Left lung (tissue), 10 donors: ENCODE measurements around the gene ZHX3. TPM values are rescaled to one million over a fixed set of nuclear protein-coding genes. Genes with fewer than 3 reads are reported as not detected.

Experiments used
- ATAC-seq: fragments of 200-7000 bp; cut with Tn5 transposase; one replicate; pipeline ENCODE4 v1.9.1; 2020; ENCODE audit warnings: moderate library complexity
- DNase-seq, 4 donors: peaks; one replicate each; pipeline ENCODE4 v3.0.0-alpha.2; 2013 to 2020
- H3K27ac ChIP-seq, 2 donors: fragments of 200-600 bp; sonication (generic) in 1 of 2; one replicate each; pipeline versions ENCODE4 v1.5.0 to v1.8.0; 2020 to 2021
- H3K27me3 ChIP-seq, 2 donors: fragments of 200-600 bp; sonication (generic) in 1 of 2; one replicate each; pipeline versions ENCODE4 v1.5.0 to v1.8.0; 2020 to 2021
- H3K36me3 ChIP-seq, 2 donors: fragments of 200-600 bp; sonication (generic) in 1 of 2; one replicate each; pipeline versions ENCODE4 v1.5.0 to v1.8.0; 2020 to 2021
- H3K4me1 ChIP-seq, 2 donors: fragments of 200-600 bp; one replicate each; pipeline ENCODE4 v1.8.0; 2021
- H3K4me3 ChIP-seq, 2 donors: fragments of 200-600 bp; sonication (generic) in 1 of 2; one replicate each; pipeline versions ENCODE4 v1.5.0 to v1.8.0; 2020 to 2021; ENCODE audit warnings: mild to moderate bottlenecking in 1 of 2
- H3K9me3 ChIP-seq, 2 donors: fragments of 200-600 bp; sonication (generic) in 1 of 2; one replicate each; pipeline versions ENCODE4 v1.5.0 to v1.8.0; 2020 to 2021
- CTCF ChIP-seq, 2 donors: fragments of 200-600 bp; sonication (generic) in 1 of 2; IDR thresholded peaks; one replicate each; pipeline versions ENCODE4 v1.5.0 to v1.8.0; 2021; ENCODE audit warnings: antibody characterized with exemption in 2 of 2
- intact Hi-C, 2 donors: fragments of 100-400 bp; cut with DNase I; formaldehyde crosslinking; loops; one replicate each; pipeline versions ENCODE4 v1.11.2 to v1.14.2; 2022
- polyA plus RNA-seq, 6 donors: library from polyadenylated mRNA; unstranded; fragments of 120-200 nt; gene quantifications; one replicate each; pipeline ENCODE4 v1.2.1, GENCODE V29; 2013; ENCODE audit not compliant: insufficient read length in 6 of 6
- total RNA-seq, 2 donors: library from RNA; stranded (reverse); fragmentation: NEBNext Ultra II Directional; extraction: Animal tissue kit (Norgen Biotek cat#: 25700); gene quantifications; one replicate each; pipeline ENCODE4 v1.2.1, GENCODE V29; 2021
- donor health status: DM: no; HTN: yes; CAD: no.
- donor health status: DM: no; HTN: no; CAD: no.

ZHX3 gene
- total and polyA plus RNA-seq, 8 donors: 8.1 to 47.9 (median 11.2) TPM

DNA sequence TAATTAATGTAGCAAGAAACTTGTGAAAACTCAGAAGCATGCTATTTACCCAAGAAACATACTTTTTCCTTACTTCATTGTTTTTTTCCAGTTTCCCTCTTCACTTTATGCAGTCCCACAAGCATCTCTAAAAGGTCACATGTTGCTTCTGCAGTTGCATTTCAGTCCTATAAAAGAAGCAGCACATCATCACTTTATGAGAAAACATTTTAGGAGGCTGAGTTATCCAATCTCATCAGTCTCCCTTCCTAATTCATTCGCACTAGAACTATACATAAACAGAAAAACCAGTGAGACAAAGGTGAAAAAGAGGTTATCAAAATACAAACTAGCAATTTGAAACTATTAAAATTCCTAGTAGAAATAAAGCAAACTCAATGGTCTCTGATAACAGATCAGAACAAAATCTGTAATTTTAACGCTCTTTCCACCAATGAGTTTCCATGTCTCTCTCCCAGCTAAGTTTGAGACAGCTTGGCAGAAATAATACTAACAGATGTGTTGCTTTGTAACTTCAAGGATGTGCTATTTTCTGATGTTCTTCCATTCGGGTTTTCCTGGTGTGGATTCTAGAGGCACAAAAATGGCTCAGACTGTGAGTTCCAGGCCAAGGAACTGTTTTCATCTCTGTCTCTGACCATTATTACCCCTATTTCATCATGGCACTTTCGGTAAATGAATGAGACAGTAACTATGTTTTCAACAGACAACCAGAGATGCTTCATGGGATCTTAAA, 48.4 kb downstream of the ZHX3 start:
- H3K4me1 ChIP-seq: no peaks in the 10 kb centered on the region
- H3K27ac ChIP-seq: no peak overlapping the region
- no peaks in the 10 kb centered on the region for H3K9me3 ChIP-seq
- peaks cover 0 to 13% of the 10 kb centered on the region in 2 donors for H3K36me3 ChIP-seq
- no peak for ATAC-seq
- DNase-seq: no peak
- H3K4me3 ChIP-seq: no peak overlapping the region
- TF ChIP-seq CTCF (IDR thresholded peaks at IDR 0.05): no peak
- no peaks in the 10 kb centered on the region for H3K27me3 ChIP-seq
- intact Hi-C loops: no loop called here

- intact Hi-C loops: no loop called here
- no peaks in the 10 kb centered on the region for H3K9me3 ChIP-seq
- H3K27ac ChIP-seq: no peak overlapping the region
These were observed 49.1 kb downstream of the ZHX3 start for GRCh38 chr20:41268402-41268801.

DNA sequence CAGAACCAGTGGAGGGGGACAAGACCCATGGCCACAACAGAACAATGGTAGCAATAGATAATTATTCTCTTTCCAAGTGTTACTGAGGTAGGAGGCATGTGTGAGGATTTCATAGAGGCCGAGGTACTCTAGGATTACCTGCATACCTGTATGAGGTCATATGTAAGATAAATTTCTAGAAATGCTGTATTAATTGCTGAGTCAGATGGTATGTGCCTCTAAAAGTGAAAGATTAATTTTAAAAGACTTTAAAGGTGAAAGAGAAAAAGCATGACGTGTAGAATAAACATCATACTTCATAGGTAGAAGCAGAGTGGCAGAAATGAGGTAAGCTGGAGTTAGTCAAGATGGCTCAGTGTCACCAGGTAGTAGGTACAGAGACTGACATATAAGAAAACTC, 51.6 kb downstream of the ZHX3 start:
- Histone ChIP-seq H3K4me1 (no peaks in the 10 kb centered on the region), H3K9me3 (no peaks in the 10 kb centered on the region), H3K27ac (no peak overlapping the region), H3K36me3 (peaks cover 0 to 13% of the 10 kb centered on the region in 2 donors), H3K27me3 (no peaks in the 10 kb centered on the region), H3K4me3 (no peak overlapping the region)
- ATAC-seq: no peak
- no peak for TF ChIP-seq CTCF (IDR thresholded peaks at IDR 0.05)
- intact Hi-C loops: no loop called here
- no peak for DNase-seq

More at GRCh38 chr20:41268402-41268801, 49.1 kb downstream of the ZHX3 start:
- Histone ChIP-seq H3K4me1 (no peaks in the 10 kb centered on the region), H3K36me3 (peaks cover 0 to 13% of the 10 kb centered on the region in 2 donors), H3K4me3 (no peak overlapping the region), H3K27me3 (no peaks in the 10 kb centered on the region)
- no peak for ATAC-seq
- no peak for DNase-seq
- no peak for TF ChIP-seq CTCF (IDR thresholded peaks at IDR 0.05)

- H3K4me1 ChIP-seq: no peaks in the 10 kb centered on the region
- intact Hi-C loops: no loop called here
- no peak for TF ChIP-seq CTCF (IDR thresholded peaks at IDR 0.05)
- no peak overlapping the region for H3K27ac ChIP-seq
- no peaks in the 10 kb centered on the region for H3K9me3 ChIP-seq
- ATAC-seq: no peak
- peaks cover 0 to 13% of the 10 kb centered on the region in 2 donors for H3K36me3 ChIP-seq
- no peak for DNase-seq
- no peaks in the 10 kb centered on the region for H3K27me3 ChIP-seq
- no peak overlapping the region for H3K4me3 ChIP-seq
These were observed 52.7 kb downstream of the ZHX3 start for GRCh38 chr20:41264819-41265218.

- no peaks in the 10 kb centered on the region for H3K4me1 ChIP-seq
- intact Hi-C loops: no loop called here
- H3K27me3 ChIP-seq: no peaks in the 10 kb centered on the region
- H3K4me3 ChIP-seq: no peak overlapping the region
- DNase-seq (no peak), ATAC-seq (no peak)
- no peak overlapping the region for H3K27ac ChIP-seq
- H3K36me3 ChIP-seq: no peaks in the 10 kb centered on the region
- H3K9me3 ChIP-seq: no peaks in the 10 kb centered on the region
- TF ChIP-seq CTCF (IDR thresholded peaks at IDR 0.05): no peak
These were observed 55.5 kb downstream of the ZHX3 start for GRCh38 chr20:41261790-41262717.
